HG02623 (cell line): ENCODE results near the gene CEBPB.

Source experiments
- ATAC-seq: cut with Tn5 transposase; IDR thresholded peaks from one replicate; pipeline ENCODE4 v1.9.1; 2021; ENCODE audit warnings: moderate library complexity; ENCODE audit not compliant: unreplicated experiment

Gene CEBPB

DNA sequence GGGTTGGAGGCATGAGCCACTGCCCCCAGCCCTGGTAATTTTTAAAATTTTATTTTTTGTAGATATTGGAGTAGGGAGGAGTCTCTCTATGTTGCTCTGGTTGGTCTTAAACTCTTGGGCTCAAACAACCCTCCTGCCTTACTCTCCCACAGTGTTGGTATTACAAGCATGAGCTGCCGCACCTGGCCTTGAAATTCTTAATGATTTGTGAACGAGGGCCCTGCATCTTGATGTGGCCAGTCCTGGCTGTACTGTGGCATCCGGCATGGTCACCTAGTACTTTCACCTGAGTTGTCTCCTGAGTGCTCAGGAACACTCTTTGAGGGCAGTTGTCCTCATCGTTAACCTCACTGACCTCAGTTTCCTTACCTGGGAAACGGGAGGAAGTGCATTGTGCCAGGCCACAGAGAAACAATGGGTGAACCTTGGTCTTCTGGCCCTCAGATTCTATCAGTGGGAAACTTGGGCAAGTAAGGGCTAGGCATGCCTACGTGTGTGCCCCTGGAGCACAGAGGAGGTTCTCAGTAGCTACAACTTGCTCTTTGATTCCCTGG lies 19.5 kb downstream of the CEBPB start:
- no peak for ATAC-seq

DNA sequence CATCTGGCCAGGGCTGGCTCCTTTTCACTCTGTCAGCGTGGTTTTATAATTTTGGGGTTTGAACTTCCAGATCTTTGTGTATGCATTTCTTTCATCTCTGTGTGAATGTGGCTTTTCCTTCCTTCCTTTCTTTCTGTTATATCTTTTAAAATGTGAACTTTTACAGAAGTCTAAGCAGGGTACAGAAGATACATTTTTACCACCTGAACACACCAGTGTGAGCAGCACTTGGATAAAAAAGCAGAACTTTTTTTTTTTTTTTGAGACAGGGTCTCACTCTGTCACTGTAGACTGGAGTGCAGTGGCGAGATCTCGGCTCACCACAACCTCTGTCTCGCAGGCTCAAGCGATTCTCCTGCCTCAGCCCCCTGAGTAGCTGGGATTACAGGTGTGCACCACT lies 20.5 kb downstream of the CEBPB start:
- ATAC-seq, result no peak

DNA sequence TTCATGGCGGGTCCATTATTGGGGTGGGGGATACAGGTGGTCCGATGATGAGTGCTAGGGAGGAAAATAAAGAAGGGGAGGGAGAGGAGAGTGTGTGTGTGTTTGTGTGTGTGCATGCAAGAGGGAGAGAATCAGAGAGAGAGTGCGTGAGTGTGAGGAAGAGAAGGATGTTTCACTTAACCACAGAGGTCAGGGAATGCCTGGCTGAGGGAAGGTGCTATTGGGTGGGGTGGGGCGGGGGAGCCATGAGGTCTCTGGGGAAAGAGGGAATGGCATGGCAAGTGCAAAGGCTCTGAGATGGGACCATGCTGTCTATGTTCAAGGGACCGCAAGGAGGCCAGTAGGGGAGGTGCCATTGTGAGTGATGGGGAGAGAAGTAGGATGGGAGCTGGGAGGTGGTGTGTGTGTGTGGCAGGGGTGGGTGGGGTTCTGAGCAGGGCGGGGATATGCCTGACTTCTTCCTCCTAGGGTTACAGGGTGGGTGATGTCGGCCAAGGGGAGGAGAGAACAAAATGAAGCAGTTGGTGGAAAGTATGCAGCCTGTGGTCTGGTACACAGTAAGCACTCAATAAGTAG lies 23.0 kb downstream of the CEBPB start:
- no peak for ATAC-seq

DNA sequence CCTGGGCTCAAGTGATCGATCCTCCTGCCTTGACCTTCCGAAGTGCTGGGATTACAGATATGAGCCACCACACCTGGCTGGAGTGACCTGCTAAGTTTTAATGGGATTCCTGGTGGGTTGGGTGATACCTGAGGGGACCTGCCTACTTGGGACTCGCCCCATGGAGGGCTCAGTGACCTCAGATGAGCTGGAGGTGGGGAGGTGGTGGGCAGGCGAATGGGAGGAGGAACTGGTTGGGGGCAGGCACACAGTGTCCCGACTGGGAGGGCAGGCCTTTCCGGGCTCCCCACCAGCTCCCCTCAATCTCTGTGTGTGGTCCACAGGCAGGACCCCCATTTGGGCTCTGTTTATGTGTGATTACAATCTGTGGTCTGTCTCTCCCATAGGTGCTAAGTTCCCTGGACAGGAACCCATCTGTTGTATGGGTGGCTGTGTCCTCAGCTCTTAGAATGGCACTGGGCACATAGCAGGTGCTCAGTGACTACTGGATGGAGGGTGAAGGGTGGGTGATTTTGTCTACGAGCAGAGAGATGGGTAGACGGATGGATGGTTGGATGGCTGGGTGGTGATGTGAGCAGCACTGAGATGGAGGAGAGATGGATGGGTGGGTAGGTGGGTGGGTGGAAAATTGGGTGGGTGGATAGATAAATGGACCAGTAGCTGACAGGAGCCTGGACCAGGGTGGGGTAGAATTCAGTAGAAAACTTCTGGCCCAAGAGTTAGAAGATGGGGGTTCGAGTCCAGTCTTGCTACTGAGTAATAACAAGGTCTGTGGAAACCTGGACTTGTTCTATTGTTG lies 23.8 kb downstream of the CEBPB start:
- ATAC-seq, result no peak

DNA sequence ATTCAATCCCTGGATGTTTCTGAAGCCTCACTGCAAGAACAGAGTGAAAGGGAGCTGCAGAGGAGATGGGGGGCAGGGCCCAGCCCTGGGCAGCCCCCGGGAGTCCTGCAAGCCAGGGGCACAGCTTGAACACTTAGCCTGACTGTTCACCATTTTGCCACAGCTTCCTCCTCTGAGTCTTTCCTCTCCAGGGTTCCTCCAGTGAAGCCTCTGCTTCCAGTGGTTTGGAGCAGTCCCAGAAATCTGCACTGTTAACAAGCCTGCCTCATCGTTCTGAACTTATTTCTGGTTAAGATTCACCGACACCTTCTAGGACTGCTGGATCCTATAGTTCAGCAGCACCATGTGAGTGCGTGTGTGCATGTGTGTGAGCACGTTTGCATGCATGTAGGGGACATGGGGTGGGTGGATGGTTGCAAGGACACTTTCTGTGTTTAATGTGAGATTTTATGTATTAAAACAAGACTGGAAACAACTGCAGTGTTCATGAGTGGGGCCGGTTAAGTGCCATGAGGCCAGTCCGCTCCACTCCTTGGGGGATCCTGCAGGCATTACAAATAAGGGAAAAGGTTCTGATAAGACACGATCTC lies 24.6 kb downstream of the CEBPB start:
- no peak for ATAC-seq

DNA sequence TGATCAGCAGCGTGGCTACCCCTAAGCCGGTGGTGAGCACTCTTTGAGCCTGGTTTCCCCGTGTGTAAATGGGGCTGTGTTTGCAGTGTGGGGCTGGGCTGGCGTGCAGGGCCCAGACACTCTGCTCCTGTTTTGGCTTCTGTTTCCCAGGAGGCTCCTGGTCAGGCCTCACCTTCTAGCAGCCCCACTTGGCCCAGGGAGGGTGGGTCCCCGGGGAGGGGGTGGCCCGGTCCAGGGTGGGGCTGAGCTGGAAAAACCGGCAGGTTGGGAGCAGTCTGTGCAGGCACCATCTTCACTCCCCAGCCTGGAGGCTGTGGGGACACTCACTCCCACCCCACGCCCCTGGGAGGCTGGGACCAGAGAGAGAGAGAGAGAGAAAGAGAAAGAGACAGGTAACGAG lies 25.3 kb downstream of the CEBPB start:
- ATAC-seq, result no peak

DNA sequence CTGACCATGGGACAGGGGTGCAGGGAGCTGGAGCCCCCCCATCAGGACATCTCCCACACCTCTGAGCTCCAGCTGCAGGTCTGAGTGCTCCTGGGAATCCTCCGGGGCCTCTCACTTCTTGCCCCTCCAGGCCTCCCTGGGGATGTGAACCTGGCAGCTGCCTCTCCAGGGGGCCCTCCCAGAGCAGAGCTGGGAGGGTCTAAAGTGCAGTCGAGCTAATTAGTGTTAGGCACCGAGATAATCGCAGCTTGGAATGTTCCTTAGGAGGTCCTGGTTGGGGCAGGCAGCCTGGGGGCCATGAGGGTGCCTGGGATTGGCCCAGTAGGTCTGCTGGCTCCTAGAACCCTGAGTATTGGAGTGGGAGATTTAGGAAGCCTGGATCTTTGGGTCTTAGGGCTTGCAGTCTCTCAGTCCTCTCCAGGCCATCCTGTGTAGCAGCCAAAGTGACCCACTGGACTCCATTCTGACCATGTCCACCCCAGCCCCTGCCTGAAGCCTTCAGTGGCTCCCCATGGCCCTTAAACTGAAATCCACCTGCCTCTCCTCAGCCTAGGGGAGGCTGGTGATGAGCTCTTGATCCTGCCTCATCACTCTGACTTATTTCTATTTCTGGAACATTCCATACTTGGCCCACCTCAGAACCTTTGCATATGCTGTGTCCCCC lies 26.0 kb downstream of the CEBPB start:
- no peak for ATAC-seq

DNA sequence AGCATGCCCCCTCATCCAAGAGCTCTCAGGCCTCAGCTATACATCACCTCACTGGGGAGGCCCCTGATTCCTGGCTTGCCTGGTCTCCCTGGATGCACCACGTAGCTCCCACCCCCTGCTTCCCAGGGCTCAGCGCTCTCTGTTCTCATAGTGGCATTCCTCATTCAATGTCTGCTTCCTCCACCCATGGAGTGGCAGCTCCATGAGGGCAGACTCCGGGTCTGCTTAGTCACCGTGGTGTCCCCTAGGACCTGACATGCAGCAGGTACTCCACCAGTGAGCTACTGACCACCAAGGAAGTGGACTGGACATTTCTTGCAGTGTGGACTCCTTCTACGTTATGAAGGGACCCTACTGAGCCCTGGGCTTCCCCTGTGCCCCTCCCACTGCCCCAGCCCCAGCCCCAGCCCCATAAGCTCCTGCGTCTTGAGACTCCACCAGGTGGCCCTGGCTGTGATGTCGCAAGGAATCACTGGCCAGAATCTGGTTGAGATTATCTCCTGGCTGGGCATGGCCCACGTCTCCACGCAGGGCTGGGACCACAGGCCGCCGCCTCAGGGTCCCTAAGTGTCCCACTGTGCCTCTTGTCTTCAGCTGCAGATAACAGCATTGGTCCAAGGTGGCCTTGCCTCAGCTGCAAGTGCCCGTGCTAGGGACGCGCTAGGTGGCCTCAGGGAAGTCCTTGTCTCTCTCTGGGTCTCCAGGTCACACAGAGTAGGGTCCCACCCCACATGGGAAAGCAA lies 26.7 kb downstream of the CEBPB start:
- ATAC-seq, result no peak

DNA sequence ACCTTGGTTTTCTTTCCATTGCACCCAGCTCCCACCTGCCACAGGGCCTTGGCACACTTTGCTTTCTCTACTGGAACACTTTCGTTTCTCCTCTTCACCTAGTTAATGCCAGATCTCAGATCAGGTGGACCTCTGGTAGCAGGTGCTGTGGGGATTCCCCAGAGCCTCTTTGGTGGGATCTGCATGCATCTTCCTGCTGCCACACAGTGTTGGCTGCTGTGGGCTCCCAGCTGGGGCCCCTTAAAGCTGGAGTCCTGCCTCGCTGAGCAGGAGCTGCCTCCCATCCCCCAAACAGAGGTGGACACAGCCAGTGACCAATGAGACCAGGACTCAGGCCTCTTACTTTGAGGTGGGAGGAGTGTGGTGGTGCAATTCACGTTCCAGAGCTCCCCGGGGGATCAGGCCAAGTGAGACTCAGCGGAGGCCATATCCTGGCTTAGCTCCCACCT lies 28.4 kb downstream of the CEBPB start:
- ATAC-seq, result no peak

DNA sequence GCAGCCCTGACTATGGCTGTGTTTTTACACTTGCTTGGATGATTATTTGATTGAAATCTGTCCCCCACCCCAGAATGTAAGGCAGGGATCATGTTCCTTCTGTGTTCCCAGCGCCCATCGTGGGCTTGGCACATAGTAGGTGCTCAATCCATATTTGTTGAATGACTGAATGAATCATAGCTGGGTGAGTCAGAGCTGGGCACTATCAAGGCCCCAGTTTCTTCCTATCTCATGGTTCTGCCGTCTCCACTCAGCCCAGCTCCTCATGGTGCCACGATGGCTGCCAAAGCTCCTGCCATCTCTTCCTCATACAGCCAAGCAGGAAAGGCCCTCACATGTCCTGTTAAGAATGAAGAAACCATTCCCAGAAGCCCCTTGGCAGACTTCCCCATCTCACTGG lies 29.0 kb downstream of the CEBPB start:
- ATAC-seq, result no peak

DNA sequence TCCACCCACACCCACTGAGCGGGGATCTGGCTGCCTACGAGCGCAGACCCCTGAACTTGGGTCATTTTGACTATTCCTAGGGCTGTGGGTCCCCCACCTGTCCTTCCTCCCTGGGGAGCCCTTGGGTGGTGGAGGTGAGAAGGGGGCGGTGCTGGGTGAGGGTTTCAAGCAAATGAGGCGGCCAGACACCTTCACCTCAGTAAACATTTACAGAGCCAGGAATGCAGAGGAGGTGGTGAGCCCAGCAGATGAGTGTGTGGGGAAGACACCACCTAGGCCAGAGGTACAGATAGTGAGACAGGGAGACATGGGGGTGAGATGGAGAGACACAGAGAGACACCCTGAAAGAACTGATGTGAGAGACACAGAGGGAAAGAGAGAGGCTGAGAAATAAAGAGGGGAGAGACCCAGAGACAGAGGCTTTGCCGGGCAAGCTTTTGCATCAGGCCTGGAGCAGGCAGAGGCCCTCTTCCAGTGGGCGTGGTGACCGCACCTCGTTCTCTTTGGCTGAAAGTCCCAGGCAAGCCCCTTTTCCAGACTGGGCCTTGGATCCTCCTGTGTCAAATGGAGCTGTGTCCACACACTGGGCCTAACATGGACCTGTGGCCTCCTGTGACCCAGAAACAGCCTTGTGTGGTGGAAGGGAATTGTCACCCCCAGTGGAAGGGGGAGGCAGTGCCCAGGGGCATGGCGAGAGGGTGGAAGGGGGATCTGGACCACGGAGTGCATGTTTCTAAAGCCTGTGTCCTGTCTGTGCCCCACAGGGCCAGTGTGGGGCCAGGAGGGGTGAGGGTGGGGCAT lies 29.7 kb downstream of the CEBPB start:
- ATAC-seq, result no peak

DNA sequence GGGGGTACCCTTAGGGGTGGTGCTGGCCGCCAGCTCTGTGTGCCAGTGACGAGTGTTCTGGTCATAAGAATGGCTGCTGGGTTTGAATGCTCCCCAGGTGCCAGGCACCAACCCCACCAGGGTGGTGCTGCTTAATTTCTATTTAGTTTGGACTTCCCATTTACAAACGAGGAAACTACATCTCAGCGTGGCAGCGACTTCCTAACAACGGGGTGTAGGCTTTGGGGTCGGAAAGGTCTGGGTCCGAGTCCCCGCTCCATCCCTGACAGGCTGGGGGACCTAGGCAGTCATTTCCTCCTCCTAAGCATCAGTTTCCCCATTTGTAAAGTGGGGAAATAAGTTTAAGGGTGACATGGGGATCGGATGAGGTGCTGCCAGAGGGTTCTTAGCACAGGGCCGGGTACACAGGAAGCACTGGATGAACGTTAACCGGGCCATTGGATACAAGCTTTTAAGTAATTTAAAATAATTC lies 30.3 kb downstream of the CEBPB start:
- ATAC-seq, result no peak

DNA sequence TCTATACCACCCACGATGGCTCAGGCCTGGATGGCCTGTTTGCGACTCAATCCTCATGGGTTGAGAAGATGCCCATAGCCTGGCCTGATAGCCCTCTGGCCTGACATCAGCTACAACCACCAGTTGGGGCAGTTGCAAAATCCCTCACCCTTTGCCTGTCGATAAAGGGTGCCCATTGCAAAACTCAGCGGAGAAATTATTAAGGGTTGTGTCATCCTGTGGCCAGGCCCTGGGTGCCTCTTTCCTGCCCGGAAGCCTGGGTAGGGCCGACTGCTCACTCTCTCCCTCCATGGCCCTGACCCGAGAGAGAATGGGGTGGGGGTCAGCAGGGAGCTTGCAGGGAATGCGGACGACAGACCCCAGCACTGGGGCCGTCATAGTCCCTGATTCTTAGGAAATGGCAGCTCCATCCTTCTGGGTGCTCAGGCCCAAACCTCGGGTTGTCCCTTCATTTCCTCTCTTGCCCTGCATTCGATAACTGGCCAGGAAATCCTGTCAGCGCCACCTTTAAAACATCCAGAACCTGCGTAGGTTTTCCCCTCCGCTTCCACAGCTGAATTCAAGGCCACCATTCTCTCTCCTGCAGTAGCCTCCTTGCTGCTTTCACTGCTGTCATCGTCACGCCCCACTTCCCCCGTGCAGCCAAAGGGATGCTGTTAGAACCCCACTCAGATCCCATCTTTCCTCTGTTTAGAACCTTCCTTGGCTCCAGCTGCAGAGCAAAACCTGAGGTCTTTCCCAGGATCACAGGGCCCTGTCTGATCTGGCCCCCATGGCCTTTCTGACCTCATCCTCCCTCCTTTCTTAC lies 31.1 kb downstream of the CEBPB start:
- ATAC-seq, result no peak

DNA sequence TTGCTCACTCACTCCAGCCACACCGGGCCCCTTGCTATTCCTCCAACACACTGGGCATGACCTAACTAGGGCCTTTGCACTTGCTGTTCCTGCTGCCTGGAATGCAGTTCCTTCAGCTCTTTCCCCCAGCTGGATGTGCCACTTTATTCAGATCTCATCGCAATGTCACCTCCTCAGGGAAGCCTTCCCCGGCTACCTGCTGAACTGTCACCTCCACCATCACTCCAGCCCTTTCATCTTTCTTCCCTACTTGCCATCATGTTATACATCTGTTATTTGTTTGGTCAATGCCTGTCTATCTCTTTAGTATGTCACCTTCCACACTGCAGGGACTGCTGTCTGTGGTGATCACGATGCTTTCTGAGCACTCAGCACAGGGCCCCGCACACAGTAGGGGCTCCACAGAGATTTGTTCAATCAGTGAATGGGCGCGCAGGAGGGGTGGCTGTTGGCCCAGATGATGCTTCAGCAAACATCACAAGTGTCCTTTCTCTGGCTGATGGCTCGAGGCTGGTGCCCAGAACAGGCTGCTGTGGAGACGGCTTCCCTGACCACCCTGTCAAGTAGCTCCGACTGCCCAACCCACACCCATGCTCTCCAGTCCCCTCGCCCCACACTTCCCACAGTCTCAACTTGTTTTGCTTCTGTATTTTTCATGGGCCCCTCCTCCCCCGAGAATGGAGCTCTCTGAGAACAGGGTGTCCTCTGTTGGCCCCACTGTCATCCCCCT lies 31.8 kb downstream of the CEBPB start:
- no peak for ATAC-seq

DNA sequence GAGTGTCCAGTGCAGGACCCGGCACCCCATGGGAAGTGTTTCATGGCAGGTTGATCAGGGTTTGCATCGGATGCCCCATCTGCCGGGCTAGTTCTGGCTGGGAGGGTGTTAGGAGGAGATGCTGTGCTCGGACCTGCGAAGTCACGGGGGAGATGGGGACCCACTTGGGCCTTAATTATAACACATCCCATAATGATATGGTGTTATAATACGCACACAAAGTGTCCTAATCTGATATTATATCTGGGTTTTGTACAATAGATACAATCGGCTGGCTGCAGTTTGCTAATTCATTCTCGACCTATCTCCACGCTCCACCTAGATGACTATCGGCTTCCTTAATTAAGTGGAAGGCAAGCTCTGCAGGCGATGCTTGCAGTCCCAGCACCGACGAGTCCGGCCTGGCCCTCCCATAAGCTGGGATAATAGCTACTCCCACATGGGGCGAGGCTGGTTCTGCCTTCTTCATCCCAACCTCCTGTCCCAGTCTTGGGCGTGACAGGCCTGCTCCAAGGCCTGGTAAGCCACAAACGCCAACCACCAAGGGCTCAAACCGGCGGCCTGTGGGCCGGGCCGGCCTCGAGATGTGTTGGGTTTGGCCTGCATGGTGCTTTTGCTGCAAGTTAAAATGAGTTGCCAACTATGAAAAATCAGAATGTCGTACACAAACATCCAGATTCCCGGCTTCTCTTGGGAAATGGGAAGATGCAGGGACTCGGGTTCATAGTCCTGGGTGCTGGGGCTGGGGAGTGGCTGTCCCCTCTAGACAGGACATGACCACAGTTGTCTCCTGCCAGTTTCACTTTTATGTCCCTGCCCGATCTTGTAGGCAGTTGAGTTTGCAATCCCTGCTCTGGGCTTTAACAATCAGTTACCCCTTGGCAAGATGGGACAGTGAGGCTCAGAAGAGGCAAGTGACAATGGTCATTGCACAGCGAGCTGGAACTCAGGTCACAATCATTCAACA lies 32.7 kb downstream of the CEBPB start:
- ATAC-seq, result no peak

DNA sequence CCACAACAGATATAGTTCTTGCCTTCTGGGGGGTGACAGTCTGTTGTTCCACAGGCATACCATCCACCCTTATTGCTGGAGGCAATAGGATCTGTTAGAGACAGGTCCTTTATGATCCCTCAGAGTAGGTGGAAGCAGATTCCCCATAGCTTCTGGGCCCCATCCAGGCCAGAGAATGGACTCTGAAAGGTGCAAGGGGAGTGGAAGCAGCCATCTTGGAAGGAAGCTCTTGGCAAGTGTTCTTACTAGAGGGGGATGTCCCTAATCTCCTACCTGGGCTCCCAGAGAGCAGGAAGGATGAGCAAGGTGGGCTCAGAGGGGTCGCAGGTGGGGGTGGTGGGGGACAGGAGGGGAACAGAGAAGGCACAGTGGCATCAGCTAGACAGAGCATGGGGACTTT lies 33.4 kb downstream of the CEBPB start:
- no peak for ATAC-seq

DNA sequence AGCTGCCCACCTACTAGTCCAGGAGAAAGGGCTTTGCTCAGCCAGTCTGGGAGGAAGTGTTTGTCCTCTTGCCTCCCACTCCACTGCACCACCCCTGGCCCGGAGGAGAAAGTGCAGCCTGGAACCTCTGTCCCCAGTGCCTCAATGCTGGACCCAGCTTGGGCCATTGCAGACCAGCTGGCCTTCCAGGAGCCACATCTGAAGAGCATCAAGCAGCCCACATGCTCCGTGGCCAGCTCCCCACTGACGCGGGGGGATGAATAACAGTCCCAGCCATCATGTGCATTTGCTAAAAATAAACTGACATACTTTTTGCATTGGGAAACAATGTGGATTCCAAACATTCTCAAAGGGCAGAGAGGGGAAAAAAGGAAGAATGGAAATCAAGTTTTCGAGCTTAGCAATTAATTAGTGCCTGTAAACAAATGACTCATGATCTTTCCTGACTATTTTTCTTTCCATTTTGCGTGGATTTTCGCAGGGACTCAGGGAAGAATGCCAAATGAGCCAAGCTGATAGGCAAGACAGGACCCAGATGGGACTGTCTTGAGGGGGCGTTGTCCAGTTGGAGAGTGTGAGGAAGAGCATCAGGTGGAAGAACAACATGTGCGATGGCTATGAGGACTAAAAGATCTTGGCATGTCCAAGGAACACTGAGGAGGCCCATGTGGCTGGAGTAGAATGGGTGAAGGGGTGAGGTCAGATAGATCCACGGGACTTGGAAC lies 34.1 kb downstream of the CEBPB start:
- ATAC-seq, result no peak
